ENCODE data around the gene ARSI. TPM values are rescaled to one million over a fixed set of nuclear protein-coding genes. Genes with fewer than 3 reads are reported as not detected.
"Not testable (repeated sequence)": the region's sequence is repeated elsewhere in the genome, so short reads cannot be mapped to it uniquely, and the experiment has no call there.

ARSI gene
- polyA plus RNA-seq, 10 donors: 3.4 to 10.2 (median 6.1) TPM

- DNase-seq: no peak
Observed at GRCh38 chr5:150270541-150271295, 32.0 kb downstream of the ARSI start.

GRCh38 chr5:150266871-150267291 is 35.8 kb downstream of the ARSI start:
- no peak for DNase-seq

DNA sequence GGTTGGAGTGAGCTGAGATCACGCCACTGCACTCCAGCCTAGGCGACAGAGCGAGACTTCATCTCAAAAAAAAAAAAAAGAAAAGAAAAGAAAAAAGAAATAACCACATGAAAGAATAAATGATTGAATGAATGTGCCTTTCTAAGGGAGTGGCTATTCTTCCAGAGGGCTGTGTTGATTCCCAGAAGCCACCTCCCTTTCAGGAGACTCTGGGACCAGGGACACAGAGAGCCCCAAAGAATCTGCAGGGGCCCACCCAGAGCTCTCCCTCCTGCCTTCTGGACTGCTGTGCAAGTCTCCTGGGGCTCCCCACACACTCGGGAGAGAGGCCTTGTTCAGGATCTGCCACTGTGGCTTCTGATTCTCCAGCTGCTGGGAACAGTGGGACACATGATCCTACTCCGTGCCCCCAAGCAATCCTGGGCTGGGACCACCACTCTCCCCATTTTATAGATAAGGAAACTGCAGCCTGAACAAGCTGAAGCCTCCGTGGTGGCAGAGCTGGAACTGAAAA is 36.8 kb downstream of the ARSI start:
- DNase-seq: no peak

- DNase-seq: no peak
Observed at GRCh38 chr5:150264667-150265603, 37.8 kb downstream of the ARSI start.

DNA sequence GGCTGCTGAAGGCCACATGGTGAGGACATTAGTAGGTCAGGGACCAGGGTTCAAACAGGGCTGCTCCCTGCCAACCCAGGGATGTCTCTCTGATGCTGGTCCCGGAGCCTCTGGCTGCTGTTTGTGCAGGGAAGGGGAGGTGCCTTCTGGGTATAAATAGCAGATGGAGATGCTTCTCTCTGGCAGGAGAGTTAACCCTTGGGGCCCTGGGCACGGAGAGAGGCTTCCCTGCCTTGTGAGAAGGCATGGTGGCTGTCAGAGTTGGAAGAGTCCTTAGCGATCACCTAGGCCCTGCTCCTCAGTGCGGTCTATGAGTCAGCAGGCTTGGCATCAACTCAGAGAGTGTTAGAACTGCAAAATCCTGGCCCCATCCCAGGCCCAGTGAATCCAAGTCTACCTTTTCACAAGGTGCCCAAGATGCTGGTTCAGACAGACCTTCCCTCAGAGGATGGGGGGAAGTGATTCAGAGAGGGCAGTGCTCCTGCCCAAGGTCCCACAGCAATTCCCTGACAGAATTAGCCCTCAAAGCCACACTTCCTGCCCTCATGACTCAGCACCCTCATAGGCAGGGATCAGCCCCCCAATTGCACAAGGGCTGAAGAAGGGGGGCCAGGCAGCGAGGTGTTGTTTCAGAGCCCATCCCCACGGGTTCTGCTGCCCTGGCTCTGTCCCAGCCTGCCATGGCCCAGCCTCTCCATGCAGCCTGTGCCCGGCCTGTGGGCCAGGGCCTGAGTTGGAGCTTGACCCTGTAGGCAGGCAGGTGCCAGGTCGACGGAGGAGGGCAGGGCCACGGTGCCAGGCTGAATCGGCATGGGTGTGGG is 38.7 kb downstream of the ARSI start:
- peak in 1 of 3 donors; percentile 74 for DNase-seq

DNA sequence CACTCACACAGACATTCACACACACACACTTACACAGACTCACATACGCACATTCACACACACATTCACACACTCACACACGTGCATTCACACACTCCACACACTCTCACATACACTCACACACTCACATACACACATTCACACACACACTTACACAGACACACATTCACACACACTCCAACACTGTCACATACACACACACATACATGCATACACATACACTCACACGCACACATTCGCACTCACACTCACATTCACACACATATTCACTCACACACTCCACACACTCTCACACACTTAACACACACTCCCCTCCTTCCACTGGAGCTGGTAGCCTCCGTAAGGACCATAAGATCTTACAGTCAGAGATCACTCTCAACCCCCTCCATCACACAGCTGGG is 39.3 kb downstream of the ARSI start:
- no peak for DNase-seq

GRCh38 chr5:150262502-150262901 is 40.2 kb downstream of the ARSI start:
- no peak for DNase-seq

GRCh38 chr5:150261231-150261630 is 41.5 kb downstream of the ARSI start:
- peak in 1 of 3 donors; percentile 30 for DNase-seq

GRCh38 chr5:150258130-150258529 is 44.6 kb downstream of the ARSI start:
- DNase-seq: peak in 2 of 3 donors; percentile 53 to 75

GRCh38 chr5:150257424-150257823 is 45.3 kb downstream of the ARSI start:
- DNase-seq: no peak

DNA sequence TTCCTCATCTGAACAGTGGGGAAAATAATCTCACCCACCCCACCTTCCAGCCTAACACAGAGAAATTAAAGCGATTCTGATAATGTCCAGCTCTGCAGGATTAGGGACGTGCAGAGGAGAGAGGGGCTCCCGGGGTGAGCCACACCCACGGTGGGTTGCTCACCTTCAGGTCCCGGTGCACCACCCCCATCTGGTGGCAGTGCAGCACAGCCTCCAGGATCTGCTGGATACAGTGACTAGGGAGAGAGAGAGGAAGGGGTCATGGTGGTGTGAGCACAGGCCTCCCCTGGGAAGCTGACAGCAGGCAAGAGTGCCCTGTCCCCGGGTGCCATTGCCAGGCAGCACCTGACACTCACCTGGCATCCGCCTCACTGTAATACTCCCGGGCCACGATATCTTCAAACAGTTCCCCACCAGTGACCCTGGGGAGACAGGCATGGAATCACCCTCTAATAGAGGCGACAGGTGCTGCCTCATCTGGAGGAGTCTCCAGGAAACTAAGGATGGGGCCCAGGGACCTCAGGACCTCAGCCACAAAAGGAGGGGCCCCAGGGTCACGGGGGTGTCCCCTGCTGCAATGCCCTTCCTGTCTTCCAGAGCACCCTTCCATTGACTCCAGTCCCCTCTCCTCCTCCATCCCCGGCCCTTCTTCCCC is 46.2 kb downstream of the ARSI start:
- no peak for DNase-seq

DNA sequence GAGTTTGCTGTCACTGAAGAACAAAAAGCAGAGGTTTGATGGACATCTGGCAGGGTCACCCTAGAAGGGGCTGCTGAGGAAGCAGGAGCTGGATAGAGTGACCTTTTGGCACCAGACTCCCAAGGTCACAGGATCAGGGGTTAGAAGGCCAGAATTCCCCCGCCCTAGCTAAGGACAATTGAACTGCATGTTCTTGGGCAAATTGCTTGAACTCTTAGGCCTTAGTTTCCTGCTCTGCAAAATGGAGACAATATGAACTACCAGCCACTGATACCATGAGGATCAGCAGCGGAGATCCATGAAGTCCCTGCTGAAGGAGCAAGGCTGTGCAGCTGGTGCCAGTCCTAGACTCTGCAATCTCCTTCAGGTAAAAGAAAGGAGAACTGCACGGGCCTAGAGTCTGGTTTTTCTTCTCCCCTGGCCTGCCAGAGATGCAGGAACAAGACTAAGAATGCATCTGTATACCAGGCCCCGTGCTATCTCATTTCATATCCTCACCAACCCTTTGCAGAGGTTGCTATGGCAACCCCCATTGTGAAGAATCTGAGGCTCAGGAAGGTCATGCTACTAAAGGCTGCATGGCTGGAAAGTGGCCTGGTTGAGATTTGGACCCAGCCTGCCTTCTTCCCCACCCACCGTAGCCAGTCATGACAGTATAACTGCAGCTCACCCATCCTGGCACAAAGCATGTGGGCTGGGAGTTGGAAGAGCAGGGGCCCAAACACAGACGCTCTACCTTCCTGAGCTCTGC is 46.9 kb downstream of the ARSI start:
- DNase-seq: no peak

GRCh38 chr5:150254774-150255173 is 47.9 kb downstream of the ARSI start:
- no peak for DNase-seq

GRCh38 chr5:150254363-150254762 is 48.3 kb downstream of the ARSI start:
- no peak for DNase-seq

- no peak for DNase-seq
Observed at GRCh38 chr5:150253416-150254208, 49.1 kb downstream of the ARSI start.

DNA sequence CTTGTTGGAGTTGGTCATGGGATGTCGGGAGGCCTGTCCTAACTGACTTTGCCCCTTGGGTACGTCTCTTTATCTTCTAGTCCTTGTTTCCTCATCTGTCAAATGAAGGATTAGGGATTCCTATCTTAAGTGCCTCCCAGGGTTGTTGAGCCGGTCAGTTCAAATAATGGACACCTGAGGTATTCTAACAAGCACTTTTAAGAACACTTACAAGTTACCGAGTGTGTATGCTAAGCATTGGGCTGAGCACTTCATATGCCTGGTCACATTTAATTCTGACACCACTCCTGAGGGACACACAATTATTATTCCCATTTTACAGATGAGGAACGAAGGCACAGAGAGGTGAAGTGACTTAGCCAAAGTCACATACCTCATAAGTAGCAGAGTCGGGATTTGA is 50.2 kb downstream of the ARSI start:
- DNase-seq: no peak

GRCh38 chr5:150251504-150251903 is 51.2 kb downstream of the ARSI start:
- no peak for DNase-seq

- no peak for DNase-seq
Observed at GRCh38 chr5:150249744-150250143, 53.0 kb downstream of the ARSI start.

GRCh38 chr5:150248946-150249345 is 53.8 kb downstream of the ARSI start:
- DNase-seq: no peak

DNA sequence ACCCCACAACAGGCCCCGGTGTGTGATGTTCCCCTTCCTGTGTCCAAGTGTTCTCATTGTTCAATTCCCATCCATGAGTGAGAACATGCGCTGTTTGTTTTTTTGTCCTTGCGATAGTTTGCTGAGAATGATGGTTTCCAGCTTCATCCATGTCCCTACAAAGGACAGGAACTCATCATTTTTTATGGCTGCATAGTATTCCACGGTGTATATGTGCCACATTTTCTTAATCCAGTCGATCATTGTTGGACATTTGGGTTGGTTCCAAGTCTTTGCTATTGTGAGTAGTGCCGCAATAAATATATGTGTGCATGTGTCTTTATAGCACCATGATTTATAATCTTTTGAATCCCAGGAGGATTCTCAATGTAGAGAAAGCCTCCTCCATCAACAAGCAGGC is 54.2 kb downstream of the ARSI start:
- not testable (repeated sequence) for DNase-seq

Data from muscle of back (tissue), 11 donors.